HCT116 (cell line): ENCODE results near the gene DET1.

Source experiments
- ATF3 ChIP-seq: IDR thresholded peaks from 2 replicates; pipeline ENCODE4 v1.6.1; 2012
- CEBPB ChIP-seq: IDR thresholded peaks from 2 replicates; pipeline ENCODE4 v1.6.1; 2012; ENCODE audit warnings: low read depth
- CTCF ChIP-seq, 3 experiments: fragments of 200-600 bp in 1 of 3; sonication (generic) in 1 of 3; IDR thresholded peaks in 2 of 3; conservative IDR thresholded peaks in 1 of 3; 2 replicates each; pipeline ENCODE4 v1.5.1; 2012 to 2017; ENCODE audit warnings: low read depth in 2 of 3, low read length in 2 of 3, antibody characterized with exemption in 1 of 3, borderline replicate concordance in 1 of 3, control low read depth in 1 of 3, mild to moderate bottlenecking in 1 of 3, mixed read lengths in 1 of 3, mixed run types in 1 of 3, moderate library complexity in 1 of 3; ENCODE audit not compliant: insufficient read depth in 1 of 3
- ELF1 ChIP-seq: IDR thresholded peaks from 2 replicates; pipeline ENCODE4 v1.6.1; 2012; ENCODE audit warnings: low read depth, borderline replicate concordance
- EZH2 ChIP-seq: fragments of 200-600 bp; sonication (generic); IDR thresholded peaks from 2 replicates; pipeline ENCODE4 v1.6.1; 2017; ENCODE audit warnings: antibody characterized with exemption, mixed run types
- EZH2phosphoT487 ChIP-seq: fragments of 200-600 bp; IDR thresholded peaks from 2 replicates; pipeline ENCODE4 v1.6.1; 2018; ENCODE audit warnings: antibody characterized with exemption, borderline replicate concordance
- FOSL1 ChIP-seq: IDR thresholded peaks from 2 replicates; pipeline ENCODE4 v1.6.1; 2012; ENCODE audit warnings: low read depth
- POLR2A ChIP-seq: IDR thresholded peaks from 2 replicates; pipeline ENCODE4 v1.7.0; 2011; ENCODE audit warnings: borderline replicate concordance; ENCODE audit not compliant: insufficient read depth, insufficient read length; ENCODE audit errors: extremely low read depth
- POLR2AphosphoS5 ChIP-seq: IDR thresholded peaks from 2 replicates; pipeline ENCODE4 v1.6.1; 2011; ENCODE audit warnings: mild to moderate bottlenecking, low read depth, low read length, moderate library complexity
- SIN3A ChIP-seq: IDR thresholded peaks from 2 replicates; pipeline ENCODE4 v1.6.1; 2012; ENCODE audit warnings: low read depth
- YY1 ChIP-seq: IDR thresholded peaks from 2 replicates; pipeline ENCODE4 v1.6.1; 2011; ENCODE audit warnings: low read length, low read depth, moderate library complexity, mild to moderate bottlenecking; ENCODE audit not compliant: insufficient replicate concordance; ENCODE audit errors: extremely low read depth
- TF ChIP-seq, protein P1 (sequence below): IDR thresholded peaks from 2 replicates; pipeline ENCODE4 v1.6.1; 2012; ENCODE audit warnings: low read depth

GRCh38 chr15:88533376-88533775 lies 13.1 kb downstream of the DET1 start:
- no peak for TF ChIP-seq YY1
- no peak for TF ChIP-seq CTCF (IDR thresholded peaks at IDR 0.05 in 2 of 3, conservative IDR thresholded peaks at IDR 0.05 in 1 of 3; ENCODE audit: borderline replicate concordance in 1 of 3, insufficient read depth in 1 of 3, low read depth in 2 of 3, low read length in 2 of 3)
- no peak for TF ChIP-seq EZH2
- TF ChIP-seq SIN3A: no peak
- no peak for TF ChIP-seq FOSL1
- no peak for TF ChIP-seq EZH2phosphoT487
- TF ChIP-seq ELF1: no peak
- TF ChIP-seq CEBPB: no peak
- TF ChIP-seq POLR2A: no peak
- TF ChIP-seq POLR2AphosphoS5: no peak
- TF ChIP-seq, protein P1, sequence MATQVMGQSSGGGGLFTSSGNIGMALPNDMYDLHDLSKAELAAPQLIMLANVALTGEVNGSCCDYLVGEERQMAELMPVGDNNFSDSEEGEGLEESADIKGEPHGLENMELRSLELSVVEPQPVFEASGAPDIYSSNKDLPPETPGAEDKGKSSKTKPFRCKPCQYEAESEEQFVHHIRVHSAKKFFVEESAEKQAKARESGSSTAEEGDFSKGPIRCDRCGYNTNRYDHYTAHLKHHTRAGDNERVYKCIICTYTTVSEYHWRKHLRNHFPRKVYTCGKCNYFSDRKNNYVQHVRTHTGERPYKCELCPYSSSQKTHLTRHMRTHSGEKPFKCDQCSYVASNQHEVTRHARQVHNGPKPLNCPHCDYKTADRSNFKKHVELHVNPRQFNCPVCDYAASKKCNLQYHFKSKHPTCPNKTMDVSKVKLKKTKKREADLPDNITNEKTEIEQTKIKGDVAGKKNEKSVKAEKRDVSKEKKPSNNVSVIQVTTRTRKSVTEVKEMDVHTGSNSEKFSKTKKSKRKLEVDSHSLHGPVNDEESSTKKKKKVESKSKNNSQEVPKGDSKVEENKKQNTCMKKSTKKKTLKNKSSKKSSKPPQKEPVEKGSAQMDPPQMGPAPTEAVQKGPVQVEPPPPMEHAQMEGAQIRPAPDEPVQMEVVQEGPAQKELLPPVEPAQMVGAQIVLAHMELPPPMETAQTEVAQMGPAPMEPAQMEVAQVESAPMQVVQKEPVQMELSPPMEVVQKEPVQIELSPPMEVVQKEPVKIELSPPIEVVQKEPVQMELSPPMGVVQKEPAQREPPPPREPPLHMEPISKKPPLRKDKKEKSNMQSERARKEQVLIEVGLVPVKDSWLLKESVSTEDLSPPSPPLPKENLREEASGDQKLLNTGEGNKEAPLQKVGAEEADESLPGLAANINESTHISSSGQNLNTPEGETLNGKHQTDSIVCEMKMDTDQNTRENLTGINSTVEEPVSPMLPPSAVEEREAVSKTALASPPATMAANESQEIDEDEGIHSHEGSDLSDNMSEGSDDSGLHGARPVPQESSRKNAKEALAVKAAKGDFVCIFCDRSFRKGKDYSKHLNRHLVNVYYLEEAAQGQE: no peak
- no peak for TF ChIP-seq ATF3
